Mesenteric fat pad (tissue), 1 donor: ENCODE measurements around the gene MRPS30. TPM values are rescaled to one million over a fixed set of nuclear protein-coding genes. Genes with fewer than 3 reads are reported as not detected.
"Not testable (repeated sequence)": the region's sequence is repeated elsewhere in the genome, so short reads cannot be mapped to it uniquely, and the experiment has no call there.

Experiments used
- DNase-seq: peaks from one replicate; pipeline ENCODE4 v3.0.0-alpha.2; 2020; ENCODE audit warnings: low spot score
- long read RNA-seq: library from polyadenylated mRNA; unstranded; transcript quantifications from one replicate; pipeline ENCODE4 v2.0.0, GENCODE V29; 2020
- total RNA-seq: library from RNA; stranded (reverse); fragmentation: NEBNext Ultra II Directional; extraction: Animal tissue kit (Norgen Biotek cat#: 25700); gene quantifications from one replicate; pipeline ENCODE4 v1.2.1, GENCODE V29; 2021
- donor health status: DM: yes; HTN: yes; CAD: no.

Gene MRPS30
- 28.5 TPM for total RNA-seq
- long read RNA-seq, transcript MRPS30-202 (5 exons, 1,678 nt) = major isoform, 55 of 59 reads
- long read RNA-seq, partial matches to known transcripts = 2 of 59 reads
- long read RNA-seq, other reads (novel, unspliced or antisense) = 2 of 59 reads

DNA sequence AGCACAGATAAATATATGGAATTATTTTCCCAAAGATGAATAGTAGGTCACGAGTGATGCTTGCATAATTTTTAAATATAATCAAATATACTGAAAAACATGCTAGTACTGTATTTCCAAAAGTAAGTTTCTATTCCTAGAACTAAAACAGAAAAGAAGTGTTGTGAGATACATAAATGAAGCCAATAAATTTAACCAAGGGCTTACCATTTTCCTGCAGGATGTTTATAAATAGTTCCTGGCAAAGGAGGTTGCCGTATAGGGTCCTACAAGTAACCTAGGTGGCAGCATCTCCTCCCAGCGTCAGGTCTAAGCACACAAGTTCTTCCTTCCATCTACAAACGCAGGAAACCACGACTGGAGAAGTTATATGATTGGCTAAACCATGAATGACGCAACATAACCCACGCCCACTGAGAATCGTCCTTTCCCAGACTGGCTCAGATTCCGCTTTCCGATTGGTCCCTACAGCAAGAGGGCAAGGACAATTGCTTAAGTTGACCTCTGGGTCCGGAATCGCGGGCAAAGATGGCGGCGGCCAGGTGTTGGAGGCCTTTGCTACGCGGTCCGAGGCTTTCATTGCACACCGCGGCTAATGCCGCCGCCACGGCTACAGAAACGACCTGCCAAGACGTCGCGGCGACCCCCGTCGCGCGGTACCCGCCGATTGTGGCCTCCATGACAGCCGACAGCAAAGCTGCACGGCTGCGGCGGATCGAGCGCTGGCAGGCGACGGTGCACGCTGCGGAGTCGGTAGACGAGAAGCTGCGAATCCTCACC is at the start of gene MRPS30:
Gene MRPS30 (plus strand): TSS at position 513 of the 780 bp plus-strand sequence. CDS start 16 bp downstream, at position 529.
- DNase-seq = peak; percentile 91

DNA sequence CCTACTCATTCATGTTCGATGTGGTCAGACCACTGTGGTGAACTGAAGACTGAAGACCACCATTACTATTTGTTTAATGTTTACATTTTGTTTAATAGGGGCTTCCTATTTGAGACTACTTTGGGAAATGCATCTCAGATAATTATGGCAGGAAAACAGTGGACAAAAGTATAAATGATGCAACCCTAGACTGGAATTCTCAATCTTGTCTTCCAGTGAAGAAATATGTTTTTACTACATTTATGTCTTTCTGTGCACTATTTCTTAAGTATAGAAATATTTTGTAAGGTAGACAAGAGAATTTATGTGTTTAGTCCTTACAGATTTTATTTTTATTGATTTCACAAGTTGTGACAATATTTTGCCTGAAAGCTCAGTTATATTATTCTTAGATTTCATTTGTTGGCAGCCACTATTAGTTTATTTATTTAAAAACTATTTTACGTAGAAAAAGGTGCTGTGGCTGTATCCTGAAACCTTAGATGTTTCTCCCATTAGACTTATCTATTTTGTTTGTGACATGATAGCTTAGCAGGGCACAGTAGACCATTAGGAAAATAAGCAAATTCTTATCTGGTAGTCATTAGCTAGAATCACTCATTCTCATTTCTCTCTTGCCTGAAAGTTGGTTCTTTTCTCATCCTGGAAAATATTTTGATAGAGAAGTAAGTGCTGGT is 39.4 kb upstream of the MRPS30 start:
- DNase-seq = no peak

DNA sequence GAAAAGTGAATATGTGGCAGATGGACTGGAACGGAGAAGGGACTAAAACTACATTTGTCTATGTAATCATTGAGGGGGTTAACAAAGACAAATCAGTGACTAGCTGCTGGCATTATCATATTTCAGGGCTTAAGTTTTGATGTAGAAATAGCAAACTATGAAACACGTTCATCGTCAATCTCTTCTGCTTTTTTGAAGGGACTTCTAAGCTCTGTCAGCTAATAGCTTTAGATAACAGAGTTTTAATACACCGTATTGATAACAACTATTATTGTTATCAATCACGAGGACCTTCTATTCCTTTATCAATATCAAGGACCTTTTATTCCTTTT is 38.9 kb upstream of the MRPS30 start:
- no peak for DNase-seq

DNA sequence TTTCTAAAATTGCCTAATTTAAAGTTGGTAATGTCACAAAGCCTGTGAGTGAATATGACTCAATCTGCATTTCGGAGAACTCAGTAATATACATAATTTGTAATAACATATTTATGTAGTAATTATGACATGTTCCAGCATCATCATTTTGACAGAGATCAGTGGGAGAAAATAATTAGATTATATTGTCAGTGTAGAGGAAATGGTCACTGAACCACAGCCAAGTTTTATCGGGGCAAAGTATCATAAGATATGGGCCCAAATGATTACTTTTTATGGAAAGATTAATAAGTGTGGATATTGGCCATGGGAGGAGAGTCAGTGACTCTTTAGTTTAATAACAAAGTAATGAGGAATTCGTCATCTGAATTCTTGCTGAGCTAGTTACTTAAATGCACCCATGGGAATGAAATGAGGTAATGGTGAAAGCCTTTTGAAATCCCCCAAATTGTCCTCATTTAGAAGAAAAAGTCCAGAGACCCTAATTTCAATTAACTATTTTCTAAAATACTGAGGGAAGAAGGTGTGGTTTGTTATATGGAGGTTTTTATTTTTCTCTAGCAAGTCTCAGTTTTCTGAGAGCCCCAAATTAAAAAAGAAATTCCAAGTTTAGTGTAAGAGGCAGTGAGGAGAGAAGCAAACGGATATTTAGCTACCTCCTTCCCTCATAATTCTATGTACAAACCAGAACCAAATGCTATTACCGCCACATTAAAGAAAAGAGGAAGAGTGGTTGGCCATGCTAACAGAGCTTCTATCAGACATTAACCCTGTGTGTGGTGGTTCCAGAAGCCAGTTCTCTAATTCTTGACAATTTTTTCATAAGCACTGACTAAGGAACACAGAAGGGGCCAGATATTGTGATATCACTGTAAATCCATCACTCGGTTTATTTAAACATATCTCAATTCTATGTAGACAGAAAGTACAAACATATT is 37.7 kb upstream of the MRPS30 start:
- no peak for DNase-seq

DNA sequence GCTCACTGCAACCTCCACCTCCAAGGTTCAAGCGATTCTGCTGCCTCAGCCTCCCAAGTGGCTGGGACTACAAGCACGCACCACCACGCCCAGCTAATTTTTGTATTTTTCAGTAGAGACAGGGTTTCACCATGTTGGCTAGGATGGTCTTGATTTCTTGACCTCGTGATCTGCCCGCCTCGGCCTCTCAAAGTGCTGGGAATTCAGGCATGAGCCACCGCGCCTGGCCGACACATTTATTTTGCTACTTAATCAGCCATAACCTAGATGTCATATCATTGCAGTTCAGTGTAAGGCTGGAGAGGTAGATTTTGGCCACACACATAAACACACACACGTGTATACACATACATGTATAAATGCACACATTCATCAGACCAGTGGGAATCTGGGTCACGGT is 36.4 kb upstream of the MRPS30 start:
- not testable (repeated sequence) for DNase-seq

DNA sequence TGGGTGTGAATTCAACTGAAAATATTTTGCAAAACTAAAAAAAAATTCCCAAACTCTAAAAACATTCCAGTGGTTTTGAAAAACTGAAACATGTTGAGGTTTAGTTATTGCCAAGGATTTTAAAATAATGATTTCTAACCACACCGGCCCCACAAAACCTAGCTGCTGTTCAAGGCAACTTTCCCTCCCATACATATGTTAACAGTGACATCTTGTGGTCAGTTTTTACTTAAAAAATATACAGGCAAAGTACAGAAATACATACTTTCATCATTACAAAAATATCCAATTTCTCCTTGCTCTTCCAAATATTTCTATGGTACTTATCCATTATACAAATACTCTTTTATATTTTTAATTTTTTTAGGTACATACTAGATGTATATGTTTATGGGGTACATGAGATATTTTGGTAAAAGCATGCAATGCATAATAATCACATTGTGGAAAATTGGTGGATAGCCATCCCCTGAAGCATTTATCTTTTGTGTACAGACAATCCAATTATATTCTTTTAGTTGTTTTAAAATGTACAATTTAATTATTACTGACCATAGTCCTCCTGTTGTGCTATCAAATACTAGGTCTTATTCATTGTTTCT is 34.4 kb upstream of the MRPS30 start:
- DNase-seq = no peak

DNA sequence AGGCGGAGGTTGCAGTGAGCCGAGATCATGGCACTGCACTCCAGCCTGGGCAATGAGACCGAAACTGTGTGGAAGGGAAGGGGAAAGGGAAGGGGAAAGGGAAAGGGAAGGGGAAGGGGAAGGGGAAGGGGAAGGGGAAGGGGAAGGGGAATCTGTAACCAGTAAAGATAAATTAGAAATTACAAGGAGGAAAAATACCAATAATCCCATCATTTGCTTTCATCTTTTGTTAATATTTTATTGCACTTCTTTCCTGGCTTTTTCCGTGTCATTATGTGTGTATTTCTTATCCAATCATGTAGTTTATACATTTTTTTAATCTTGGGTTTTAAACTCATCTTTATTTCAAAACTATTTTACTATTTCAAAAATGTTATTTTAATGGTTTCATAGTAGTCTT is 29.6 kb upstream of the MRPS30 start:
- DNase-seq = no peak

DNA sequence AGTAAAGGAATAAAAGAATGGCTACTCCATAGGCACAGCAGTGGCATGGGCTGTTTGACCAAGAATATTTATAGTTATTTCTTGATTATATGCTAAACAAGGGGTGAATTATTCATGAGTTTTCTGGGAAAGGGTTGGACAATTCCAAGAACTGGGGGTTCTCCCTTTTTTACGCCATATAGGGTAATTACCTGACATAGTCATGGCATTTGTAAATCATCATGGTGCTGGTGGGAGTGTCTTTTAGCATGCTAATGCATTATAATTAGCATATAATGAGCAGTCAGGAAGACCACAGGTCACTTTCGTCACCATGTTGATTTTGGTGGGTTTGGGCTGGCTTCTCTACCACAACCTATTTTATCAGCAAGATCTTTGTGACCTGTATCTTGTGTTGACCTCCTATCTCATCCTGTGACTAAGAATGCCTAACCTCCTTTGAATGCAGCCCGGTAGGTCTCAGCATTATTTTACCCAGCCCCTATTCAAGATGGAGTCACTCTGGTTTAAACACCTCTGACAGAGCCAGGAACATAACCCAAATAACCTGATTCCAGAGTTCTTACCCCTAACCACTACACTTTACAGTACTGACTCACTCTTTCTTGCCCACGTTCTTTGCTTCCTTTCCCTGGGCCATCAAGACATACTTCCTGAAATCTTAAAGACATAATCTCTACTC is 25.0 kb upstream of the MRPS30 start:
- no peak for DNase-seq

DNA sequence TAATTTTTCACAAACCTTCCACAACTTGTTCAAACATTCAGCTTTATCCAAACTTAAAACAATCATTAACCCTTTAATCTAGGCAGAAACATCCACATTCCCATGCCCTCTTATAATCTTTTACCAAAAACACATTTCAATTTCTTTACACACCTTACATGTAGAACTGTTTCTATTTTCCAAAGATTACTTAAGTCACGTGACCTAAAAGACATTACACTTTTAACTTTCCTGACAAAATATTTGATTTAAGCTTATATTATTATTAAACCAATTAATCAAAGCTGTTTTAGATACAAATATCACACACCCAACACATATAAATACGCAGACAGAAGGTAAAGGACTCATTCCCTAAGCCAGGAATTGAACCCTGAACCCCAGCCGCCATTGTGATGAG is 21.0 kb upstream of the MRPS30 start:
- no peak for DNase-seq

DNA sequence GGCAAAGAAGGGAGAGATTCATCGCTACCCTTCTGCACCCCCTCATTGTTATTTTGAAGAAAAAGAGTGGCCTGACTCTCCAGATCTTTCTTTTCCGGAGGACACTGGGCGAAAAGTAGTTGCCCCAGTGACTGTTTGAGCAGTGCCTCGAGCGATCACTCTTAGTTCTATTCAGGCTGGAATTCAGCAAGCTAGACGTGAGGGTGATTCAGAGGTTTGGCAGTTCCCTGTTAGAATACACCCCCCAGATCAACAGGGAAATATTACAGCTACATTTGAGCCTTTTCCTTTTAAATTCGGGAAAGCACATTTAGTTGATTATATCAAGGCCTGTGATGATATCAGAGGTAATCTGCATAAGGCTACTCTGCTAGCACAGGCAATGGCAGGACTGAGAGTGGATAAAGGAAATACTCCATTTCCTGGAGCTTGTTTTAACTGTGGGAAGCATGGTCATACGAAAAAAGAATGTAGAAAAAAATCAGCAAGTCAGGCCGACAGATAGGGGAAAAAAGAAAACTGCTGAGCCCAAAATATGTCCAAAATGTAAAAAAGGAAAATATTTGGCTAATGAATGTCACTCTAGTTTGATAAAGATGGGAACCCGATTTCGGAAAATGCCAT is 19.3 kb upstream of the MRPS30 start:
- DNase-seq = not testable (repeated sequence)

DNA sequence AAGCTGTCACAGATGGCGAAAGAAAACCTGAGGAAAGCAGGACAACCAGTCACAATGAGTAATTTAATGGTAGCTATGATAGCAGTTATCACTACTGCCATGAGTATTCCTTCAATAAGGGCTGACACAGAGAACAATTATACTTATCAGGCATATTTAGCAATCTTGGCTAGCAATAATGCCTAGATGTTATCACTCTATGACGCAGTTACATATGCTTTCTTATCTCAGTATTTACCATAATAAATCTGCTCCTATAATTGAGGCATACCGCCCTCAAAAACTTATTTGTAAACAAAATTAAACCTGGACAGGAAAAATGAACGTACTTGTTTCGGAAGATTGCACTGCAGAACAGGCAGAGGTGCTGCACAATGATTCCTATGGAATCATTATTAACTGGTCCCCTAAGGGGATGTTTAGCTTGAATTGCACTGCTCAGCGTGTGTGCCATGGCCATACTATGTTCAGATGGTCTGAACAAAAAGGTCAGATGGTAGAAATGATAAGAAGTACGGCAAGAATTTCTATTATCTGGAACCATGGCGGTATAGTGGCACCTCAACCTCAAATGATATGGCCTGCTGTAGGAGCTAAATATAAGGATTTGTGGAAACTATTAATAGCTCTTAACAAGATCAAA is 16.6 kb upstream of the MRPS30 start:
- DNase-seq = not testable (repeated sequence)

DNA sequence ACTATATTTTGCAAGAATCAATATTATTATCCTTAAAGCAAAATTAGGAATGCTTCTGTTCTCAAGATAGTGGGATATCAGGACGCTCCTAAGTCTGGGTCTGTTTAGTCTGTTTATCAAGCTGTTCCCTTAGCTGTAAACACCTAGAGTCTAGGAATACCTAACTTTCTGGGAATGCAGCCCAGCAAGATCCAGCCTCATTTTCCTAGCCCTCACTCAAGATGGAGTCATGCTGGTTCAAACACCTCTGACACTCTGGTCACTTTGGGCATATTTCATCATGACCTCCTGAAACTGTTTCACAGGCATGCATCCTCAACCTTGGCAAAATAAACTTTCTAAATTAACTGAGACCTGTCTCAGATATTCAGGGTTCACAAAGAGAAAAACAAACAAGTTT is 14.4 kb upstream of the MRPS30 start:
- DNase-seq = no peak

DNA sequence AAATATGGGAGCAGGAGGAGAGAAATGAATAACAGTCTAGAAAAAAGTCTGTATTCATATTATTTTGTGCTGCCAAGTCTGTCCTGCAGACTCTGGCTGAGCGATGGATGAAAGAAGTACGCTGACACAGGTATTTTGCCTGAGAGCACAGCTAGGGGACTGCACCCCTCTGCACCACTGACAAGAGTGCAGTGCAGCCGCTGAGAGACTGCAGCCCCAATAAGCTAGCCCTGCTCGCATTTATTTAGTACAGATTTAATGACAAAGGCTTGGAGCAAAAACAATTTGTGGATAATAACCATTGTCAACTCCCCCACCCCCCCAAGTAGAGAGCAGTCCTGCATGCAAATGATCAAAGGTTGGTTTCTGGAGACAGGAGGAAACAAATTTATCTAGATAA is 13.3 kb upstream of the MRPS30 start:
- DNase-seq = no peak

DNA sequence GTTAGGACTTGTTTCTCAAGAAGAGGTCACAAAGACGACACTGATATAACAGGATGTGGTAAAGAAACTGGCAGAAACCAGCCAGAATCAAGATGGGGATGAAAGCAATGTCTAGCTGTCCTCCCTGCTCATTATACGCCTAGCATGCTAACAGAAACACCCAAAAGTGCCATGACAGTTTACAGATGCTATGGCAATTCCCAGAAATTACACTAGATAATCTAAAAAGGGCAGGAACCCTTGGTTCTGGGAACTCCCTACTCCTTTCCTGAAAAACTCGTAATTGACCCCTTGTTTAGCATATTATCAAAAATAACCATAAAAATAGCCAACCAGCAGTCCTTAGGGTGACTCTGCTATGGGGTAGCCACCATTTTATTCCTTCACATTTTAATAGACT is 10.9 kb upstream of the MRPS30 start:
- no peak for DNase-seq

DNA sequence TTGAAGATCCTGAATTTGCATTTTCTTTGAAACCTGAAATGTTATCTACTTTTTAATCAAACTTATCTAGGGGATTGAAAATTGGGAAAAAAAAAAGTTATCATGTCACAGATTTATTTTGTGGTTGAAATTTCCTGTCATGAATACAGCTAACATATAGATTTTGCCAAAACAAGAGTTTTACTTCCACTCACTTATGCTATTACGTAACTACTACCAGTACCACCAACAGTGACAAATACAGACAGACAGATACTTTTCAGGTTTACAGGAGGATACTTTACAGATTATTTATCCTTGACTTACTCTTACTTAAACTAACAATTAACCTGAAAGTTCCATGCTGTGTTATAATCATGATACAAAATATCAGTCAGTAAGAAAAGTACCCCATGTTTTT is 6.8 kb upstream of the MRPS30 start:
- no peak for DNase-seq

DNA sequence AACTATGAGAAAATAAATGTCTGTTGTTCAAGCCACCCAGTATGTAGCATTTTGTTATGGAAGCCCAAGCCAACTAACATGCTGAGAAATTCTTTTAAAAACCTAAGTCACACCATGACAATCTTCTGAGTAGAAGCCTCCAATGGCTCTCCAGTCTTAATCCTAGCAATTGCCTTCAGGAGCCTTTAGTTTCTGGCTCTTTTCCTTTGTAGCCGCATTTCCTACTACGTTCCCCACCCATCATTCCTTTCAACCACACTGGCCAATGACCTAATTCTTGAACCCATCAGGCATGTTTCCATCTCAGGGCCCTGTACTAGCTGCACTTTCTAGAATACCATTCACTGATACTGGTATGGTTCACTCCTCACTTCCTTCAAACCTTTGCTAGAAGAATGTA is 2.1 kb upstream of the MRPS30 start:
- no peak for DNase-seq

DNA sequence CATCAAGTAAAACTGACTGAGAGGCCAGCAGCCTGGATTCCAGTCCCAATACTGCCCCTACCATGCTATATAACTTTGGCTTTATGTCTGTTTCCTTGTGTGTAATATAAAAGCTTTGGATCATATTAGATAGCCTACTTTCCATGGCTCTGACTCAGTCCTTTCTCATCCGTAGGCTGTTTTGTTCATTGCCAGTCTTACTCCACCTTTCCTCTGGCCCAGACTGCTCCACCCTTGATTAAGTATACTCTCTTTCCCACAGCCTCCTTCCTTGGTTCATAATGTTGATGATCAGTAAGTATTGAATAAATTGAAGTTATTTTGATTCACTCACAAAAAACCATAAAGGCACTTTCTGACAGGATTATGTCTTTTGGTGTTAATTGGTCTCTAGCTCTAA is 1.5 kb upstream of the MRPS30 start:
- DNase-seq = no peak

DNA sequence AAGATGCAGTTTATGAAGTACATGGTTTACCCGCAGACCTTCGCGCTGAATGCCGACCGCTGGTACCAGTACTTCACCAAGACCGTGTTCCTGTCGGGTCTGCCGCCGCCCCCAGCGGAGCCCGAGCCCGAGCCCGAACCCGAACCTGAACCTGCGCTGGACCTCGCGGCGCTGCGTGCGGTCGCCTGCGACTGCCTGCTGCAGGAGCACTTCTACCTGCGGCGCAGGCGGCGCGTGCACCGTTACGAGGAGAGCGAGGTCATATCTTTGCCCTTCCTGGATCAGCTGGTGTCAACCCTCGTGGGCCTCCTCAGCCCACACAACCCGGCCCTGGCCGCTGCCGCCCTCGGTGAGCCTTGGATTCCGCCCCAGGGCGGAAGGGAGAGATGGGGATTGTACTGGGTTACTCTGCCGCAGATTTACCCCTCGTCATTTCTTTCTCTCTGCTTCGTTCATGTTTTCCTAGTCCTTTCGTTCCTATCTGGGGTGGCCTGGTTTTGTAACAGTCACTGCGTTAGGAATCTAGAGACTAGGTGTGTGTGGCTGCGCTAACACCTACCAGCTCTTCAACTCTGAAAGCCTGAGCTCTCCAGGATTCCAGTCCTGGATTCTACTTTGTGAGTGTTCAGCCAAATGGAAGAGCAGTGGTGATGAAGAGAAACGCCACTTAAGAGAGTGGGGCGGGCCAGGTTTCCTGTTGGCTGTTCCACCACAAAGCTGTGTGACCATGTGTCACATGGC is 638 bp downstream of the MRPS30 start:
- DNase-seq = no peak

DNA sequence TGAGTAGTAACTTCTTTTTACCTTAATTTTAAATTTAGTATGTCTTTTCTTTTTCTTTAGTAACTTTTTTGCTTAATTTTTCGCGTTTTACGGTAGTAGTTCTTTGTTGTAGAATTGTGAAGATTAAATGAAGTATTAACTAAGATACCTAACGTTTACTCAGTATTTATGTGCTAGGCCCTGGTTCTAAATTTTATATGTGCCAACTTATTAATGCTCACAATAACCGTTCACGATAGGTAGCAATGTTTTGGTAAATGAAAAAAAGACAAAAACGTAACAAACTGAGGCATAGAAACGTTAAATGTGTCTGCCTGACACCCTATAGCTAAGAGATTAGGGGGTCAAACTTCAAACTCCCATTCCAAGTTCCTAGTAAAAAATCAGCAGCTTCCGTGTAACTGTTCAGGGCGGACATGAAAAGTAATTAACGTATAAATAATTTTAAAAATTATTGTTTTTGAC is 1.2 kb downstream of the MRPS30 start:
- no peak for DNase-seq
